RWPE2 (cell line): ENCODE data around the gene PTPN6.

ENCODE experiments used
- ATAC-seq: fragments of 200-7000 bp; cut with Tn5 transposase; 3 replicates; pipeline ENCODE4 v1.9.1; 2021; ENCODE audit warnings: low read depth
- DNase-seq: peaks from one replicate; pipeline ENCODE4 v3.0.0-alpha.2; 2020; ENCODE audit warnings: low spot score
- H3K27ac ChIP-seq: fragments of 450-650 bp; 2 replicates; pipeline ENCODE4 v1.5.1; 2017; ENCODE audit warnings: mild to moderate bottlenecking; ENCODE audit not compliant: poor library complexity, severe bottlenecking
- H3K27me3 ChIP-seq: fragments of 250-450 bp; sonication (Bioruptor Pico); 2 replicates; pipeline ENCODE4 v1.5.1; 2021; ENCODE audit warnings: mild to moderate bottlenecking, moderate library complexity; ENCODE audit not compliant: insufficient read depth, poor library complexity, severe bottlenecking
- H3K36me3 ChIP-seq: fragments of 250-450 bp; sonication (Bioruptor Pico); 2 replicates; pipeline ENCODE4 v1.5.1; 2020; ENCODE audit warnings: low read depth, mild to moderate bottlenecking, moderate library complexity
- H3K4me1 ChIP-seq: fragments of 250-450 bp; sonication (Bioruptor Pico); 2 replicates; pipeline ENCODE4 v1.5.1; 2021; ENCODE audit warnings: mild to moderate bottlenecking, moderate library complexity; ENCODE audit not compliant: insufficient read depth, poor library complexity, severe bottlenecking
- H3K4me3 ChIP-seq: fragments of 250-450 bp; sonication (Bioruptor Pico); 2 replicates; pipeline ENCODE4 v1.5.1; 2021; ENCODE audit warnings: mild to moderate bottlenecking, moderate library complexity; ENCODE audit not compliant: severe bottlenecking
- H3K9me3 ChIP-seq: fragments of 250-450 bp; sonication (Bioruptor Pico); 2 replicates; pipeline ENCODE4 v1.5.1; 2021; ENCODE audit warnings: mild to moderate bottlenecking, moderate library complexity; ENCODE audit not compliant: severe bottlenecking
- TF ChIP-seq, protein P1 (sequence below): fragments of 450-650 bp; IDR thresholded peaks from one replicate; pipeline ENCODE4 v1.5.1; 2017; ENCODE audit warnings: mild to moderate bottlenecking, moderate library complexity; ENCODE audit not compliant: poor library complexity, severe bottlenecking

The PTPN6 gene

DNA sequence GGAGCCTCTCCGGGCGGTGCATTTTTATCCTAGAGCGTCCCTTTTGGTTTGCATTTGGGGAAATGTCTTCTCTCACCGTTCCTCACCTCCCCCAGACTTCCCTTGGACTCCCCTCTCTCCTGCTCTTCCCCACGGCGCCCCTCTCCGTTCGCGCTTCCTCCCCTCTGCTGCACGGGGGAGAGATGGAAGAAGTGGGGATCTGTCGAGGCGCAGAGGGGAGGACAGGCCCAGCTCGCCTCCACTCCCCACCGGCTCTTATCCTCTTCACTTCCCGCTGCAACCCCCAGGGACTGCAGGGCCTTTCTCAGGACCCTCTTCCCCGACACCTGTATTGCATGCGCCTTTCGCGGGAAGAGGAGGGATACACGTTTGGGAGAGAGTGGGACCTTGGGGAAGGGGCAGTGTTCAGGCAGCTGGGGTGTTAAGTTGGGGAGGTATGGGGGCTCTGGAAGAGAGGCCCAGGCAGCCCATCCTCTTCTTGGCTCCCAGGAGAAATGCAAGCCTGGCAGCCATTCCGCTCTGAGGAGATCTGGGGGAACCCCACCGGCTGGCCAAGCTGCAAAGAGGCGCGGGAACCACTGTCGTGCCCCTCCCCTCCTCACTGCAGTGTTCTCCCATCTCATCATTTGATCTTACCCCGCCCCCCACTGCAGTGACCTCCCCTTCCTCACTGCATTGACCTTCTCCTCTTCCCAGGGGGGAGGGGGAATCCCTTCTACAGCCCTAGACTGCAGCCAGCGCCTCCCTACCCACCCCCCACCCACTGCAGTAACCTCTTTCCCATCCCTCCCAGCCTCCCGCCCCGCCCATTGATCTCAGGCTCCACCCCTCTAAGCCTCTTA, 36.0 kb upstream of the PTPN6 start:
- H3K4me1 ChIP-seq: peaks cover 6% of the 10 kb centered on the region
- 0 out of 3 replicates have a peak, but pooled peaks have one; percentile 2 for ATAC-seq
- H3K27me3 ChIP-seq: no peaks in the 10 kb centered on the region
- no peaks in the 10 kb centered on the region for H3K9me3 ChIP-seq
- H3K27ac ChIP-seq: peak overlapping the region; percentile 14
- TF ChIP-seq, protein P1, sequence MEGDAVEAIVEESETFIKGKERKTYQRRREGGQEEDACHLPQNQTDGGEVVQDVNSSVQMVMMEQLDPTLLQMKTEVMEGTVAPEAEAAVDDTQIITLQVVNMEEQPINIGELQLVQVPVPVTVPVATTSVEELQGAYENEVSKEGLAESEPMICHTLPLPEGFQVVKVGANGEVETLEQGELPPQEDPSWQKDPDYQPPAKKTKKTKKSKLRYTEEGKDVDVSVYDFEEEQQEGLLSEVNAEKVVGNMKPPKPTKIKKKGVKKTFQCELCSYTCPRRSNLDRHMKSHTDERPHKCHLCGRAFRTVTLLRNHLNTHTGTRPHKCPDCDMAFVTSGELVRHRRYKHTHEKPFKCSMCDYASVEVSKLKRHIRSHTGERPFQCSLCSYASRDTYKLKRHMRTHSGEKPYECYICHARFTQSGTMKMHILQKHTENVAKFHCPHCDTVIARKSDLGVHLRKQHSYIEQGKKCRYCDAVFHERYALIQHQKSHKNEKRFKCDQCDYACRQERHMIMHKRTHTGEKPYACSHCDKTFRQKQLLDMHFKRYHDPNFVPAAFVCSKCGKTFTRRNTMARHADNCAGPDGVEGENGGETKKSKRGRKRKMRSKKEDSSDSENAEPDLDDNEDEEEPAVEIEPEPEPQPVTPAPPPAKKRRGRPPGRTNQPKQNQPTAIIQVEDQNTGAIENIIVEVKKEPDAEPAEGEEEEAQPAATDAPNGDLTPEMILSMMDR: no peak
- H3K36me3 ChIP-seq: peaks cover 30% of the 10 kb centered on the region
- peak overlapping the region; percentile 59 for H3K4me3 ChIP-seq
- no peak for DNase-seq

DNA sequence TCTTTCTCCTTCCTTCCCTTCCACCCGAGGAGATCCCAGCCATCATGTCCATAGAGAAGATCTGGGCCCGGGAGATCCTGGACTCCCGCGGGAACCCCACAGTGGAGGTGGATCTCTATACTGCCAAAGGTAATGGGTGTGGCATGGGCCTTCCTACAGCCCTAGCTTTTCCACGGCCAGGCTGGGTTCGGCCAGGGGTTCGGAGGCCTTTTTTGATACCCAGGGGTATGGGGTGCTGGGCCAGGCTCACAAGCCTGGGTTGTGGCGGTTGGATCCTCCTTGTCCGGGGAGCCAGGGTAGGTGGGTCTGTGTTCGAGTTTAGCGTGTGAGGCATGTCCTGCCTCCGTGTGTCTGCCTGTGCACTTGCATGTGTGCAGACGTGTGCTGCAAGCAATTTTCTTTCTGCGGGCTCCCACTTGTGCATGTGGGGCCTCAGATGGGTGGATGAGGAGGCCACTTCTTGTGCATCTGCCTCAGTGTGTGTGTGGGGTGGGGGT, 35.3 kb upstream of the PTPN6 start:
- TF ChIP-seq, protein P1: no peak
- ATAC-seq: no peak
- Histone ChIP-seq H3K27ac (no peak overlapping the region), H3K9me3 (no peaks in the 10 kb centered on the region), H3K4me3 (no peak overlapping the region), H3K4me1 (peaks cover 6% of the 10 kb centered on the region), H3K27me3 (no peaks in the 10 kb centered on the region), H3K36me3 (peaks cover 30% of the 10 kb centered on the region)
- no peak for DNase-seq

DNA sequence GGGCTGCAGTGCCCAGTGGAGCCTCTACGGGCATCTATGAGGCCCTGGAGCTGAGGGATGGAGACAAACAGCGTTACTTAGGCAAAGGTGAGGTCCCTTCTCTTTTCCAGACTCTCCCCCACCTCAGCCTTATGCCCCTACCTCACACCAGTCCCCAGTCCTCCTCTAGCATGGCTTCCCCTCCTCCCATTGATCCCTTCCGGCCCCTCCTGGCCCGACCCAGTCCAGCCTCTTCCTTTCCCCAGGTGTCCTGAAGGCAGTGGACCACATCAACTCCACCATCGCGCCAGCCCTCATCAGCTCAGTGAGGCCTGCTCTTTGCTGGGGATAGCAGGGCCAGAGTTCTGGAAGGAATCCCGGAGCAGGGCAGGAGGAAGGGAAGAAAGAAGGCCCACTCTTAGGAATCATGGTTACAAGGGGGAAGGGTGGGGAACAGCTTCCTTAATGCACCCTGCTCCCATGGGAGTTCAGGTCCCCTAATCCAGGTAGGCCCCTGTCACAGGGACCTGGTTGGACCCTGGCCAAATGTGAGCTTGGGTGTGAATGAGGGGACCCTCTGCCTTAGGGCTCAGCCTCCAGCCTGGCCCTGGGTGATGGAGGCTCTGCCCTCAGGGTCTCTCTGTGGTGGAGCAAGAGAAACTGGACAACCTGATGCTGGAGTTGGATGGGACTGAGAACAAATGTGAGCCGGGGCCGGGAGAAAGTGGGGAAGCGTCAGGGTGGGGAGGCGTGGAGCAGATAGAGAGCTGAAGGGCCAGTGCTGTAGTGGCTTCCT, 34.5 kb upstream of the PTPN6 start:
- H3K27me3 ChIP-seq: no peaks in the 10 kb centered on the region
- H3K27ac ChIP-seq: no peak overlapping the region
- H3K4me3 ChIP-seq: no peak overlapping the region
- DNase-seq (no peak), ATAC-seq (no peak)
- TF ChIP-seq, protein P1: no peak
- peaks cover 33% of the 10 kb centered on the region for H3K36me3 ChIP-seq
- H3K4me1 ChIP-seq: peaks cover 6% of the 10 kb centered on the region
- no peaks in the 10 kb centered on the region for H3K9me3 ChIP-seq

DNA sequence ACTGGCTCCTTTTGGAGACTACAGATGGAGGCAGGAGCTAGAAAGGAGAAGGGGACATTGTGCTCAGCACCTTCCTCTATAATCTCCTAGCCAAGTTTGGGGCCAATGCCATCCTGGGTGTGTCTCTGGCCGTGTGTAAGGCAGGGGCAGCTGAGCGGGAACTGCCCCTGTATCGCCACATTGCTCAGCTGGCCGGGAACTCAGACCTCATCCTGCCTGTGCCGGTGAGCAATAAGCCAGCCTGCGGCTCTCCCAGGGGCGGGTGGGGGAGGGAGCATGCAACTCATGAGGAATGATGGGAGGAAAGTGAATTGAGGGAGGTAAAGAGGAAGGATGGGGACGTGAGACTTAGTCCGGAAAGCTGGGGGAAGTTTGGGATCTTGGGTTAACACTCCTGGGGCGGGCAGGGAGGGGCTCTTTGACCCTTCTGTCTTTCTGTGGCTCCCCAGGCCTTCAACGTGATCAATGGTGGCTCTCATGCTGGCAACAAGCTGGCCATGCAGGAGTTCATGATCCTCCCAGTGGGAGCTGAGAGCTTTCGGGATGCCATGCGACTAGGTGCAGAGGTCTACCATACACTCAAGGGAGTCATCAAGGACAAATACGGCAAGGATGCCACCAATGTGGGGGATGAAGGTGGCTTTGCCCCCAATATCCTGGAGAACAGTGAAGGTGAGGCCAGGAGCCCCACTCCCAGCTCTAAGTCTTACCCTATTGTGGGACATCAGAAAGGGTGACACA, 33.5 kb upstream of the PTPN6 start:
- peaks cover 6% of the 10 kb centered on the region for H3K4me1 ChIP-seq
- H3K36me3 ChIP-seq: peaks cover 35% of the 10 kb centered on the region
- DNase-seq (no peak), ATAC-seq (no peak)
- no peaks in the 10 kb centered on the region for H3K27me3 ChIP-seq
- H3K27ac ChIP-seq: no peak overlapping the region
- H3K9me3 ChIP-seq: no peaks in the 10 kb centered on the region
- TF ChIP-seq, protein P1: no peak
- H3K4me3 ChIP-seq: no peak overlapping the region
